ENCODE measurements around the gene APOL4.
"Not testable (repeated sequence)": the region's sequence is repeated elsewhere in the genome, so short reads cannot be mapped to it uniquely, and the experiment has no call there.

APOL4 gene

GRCh38 chr22:36229649-36230048 is 28.0 kb upstream of the APOL4 start:
- DNase-seq, result not testable (repeated sequence)

- DNase-seq, result no peak
These were observed 27.3 kb upstream of the APOL4 start for GRCh38 chr22:36228944-36229343.

DNA sequence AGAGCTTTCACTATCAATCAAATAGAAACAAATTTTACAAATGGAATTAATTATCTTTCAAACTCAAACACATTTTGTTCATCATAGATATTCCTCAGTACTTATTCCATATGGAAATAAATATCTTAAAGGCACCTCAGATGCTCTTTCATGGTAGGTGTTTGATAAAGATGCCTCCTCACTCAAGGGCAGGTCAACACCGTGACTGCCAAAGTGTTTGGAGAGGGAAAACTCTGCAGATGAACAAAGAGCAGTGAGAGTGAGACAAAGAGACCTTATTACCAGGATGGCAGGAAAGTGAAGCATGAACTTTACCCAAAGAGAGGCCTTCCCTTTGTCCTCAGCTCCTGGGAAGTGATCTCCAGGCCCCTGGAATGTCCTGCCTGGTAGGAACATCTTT is 26.8 kb upstream of the APOL4 start:
- not testable (repeated sequence) for DNase-seq

DNA sequence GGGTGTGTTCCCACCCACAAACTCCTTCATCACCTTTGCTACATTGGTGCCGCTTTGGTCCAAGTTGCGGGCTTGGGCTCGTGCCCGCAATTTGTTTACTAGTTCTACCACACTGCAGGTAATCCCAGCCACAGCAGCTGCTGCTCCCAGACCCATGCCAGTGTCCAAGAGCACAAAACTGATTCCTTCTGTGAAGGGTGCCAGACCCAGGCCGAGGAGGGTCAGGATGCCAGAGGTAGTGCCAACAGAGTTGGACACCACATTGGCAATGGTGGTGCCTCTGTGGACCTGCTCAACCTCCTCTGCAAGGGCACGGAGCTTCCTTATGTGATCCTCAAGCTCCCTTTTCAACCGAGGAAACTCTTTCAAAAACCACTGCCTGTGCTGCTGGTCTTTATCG is 26.2 kb upstream of the APOL4 start:
- DNase-seq, result no peak

DNA sequence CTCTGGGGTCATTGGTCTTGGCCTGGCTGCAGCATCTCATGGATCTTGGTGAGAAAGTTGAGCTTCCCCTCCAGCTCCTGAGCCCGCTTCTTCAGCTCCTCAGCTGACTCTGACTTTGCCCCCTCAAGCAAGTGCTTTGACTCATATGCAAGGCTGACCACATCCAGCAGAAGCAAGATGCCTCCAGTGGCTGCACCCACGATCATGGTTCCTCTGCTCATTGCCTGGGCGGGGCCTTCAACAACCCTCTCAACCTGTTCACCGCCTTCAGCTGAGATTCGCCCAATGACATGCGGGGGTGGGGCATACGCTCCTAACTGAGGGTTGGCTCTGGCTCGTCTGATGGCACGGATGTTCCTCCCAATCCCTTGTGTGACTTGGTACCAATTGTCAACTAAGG is 25.8 kb upstream of the APOL4 start:
- peak; percentile 64 for DNase-seq

DNA sequence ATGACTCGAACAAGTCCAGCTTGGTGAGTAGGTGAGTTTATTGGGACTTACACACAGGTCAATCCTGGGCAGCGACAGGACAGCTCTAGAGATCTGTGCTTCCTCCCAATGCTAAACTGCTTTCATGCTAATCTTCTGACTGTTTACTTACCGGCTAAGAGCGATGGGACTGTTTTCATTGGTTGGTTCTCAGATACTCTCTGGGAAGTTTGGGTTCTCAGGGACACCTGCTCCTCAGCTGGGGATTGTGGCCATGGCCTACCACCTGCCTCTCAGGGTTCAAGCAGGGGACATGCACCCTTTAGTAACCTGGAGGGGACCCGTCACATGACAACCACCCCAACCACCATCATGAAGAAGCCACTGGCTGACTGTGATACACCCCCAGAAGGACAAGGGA is 24.6 kb upstream of the APOL4 start:
- DNase-seq, result peak; percentile 55

- DNase-seq, result no peak
These were observed 23.8 kb upstream of the APOL4 start for GRCh38 chr22:36225333-36225922.

GRCh38 chr22:36224245-36224644 is 22.6 kb upstream of the APOL4 start:
- DNase-seq, result no peak

DNA sequence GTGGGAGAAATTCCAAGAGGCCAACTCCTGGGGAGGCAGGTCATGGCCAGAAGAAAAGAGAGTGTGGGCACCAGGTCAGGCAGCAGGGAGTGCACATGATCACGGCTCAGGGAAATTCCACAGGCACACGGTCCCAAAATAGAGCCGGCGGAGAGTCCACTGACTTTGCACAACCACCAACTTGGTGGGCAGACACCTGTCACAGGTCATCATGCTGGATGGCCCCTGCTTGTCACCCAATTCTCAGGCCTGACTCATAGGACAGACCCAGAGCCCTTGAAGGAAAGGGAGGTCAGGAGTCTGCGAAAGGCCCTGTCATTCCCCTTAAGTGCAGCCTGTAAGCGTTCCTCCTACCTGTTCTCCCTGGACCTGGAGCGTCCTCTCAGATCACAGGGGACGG is 21.9 kb upstream of the APOL4 start:
- no peak for DNase-seq

DNA sequence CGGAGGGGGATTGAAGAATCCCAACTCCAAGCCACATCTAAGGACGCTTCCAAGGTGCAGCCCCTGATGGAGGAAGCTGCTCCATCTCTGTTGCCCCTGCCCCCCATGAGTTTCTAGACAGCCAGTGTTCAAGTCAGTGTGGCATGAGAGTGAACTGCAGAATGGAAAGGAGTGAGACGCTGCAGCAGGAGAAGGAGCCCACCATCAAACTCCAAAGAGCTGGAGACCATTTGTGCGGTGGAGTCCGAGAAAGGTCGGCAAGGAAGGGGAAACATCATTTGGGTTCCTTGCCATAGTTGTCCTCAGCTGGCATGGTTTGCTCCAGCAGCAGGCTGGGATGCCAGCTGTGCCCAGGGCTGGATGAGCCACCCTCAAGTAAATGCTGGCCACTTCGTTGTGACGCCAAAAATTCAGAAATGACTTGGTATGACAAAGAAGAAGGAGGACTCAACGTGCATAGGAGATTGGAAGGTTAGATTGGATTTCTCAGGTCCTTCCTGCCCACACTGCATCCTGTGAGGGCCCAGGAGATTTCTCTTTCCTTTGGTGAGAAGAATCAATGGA is 21.4 kb upstream of the APOL4 start:
- DNase-seq, result no peak

- DNase-seq, result peak; percentile 37
These were observed 20.5 kb upstream of the APOL4 start for GRCh38 chr22:36221799-36222751.

DNA sequence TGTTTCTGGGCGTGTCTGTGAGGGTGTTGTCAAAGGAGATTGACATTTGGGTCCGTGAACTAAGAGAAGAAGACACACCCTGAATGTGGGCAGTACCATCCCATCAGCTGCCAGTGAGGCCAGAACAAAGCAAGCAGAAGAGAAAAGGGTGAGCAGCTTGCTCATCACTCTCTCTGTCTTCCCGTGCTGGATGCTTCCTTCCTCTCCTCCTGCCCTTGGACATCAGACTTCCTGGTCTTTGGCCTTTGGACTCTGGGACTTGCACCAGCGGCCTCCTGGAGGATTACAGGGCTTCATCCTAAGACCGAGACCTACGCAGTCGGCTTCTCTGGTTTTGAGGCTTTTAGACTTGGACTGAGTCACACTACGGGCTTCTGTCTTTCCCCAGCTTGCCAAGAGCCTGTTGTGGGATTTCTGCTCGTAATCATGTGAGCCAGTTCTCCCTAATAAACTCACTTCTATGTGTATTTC is 18.9 kb upstream of the APOL4 start:
- peak; percentile 45 for DNase-seq

GRCh38 chr22:36218648-36219193 is 17.1 kb upstream of the APOL4 start:
- no peak for DNase-seq

GRCh38 chr22:36215981-36216380 is 14.4 kb upstream of the APOL4 start:
- DNase-seq, result no peak

DNA sequence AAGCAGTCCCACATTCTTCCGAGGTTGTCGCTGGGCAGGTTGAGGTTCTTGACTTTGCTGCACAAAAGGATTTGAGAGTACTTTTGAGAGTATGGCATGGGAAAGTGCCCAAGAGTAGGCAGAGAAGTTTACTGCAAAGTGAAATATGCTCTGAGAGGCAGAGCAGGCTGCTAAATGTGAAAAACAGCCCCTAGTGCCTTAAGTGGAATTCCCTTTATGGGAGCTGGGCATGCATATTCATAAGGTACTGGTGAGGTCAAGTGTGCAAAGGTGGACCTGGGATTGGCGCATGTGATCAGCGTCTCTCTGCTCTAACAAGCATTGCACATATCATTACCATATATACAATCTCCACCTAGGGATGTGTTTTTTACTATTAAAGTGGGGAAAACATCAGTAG is 12.0 kb upstream of the APOL4 start:
- no peak for DNase-seq

- DNase-seq, result no peak
These were observed 11.3 kb upstream of the APOL4 start for GRCh38 chr22:36212901-36213300.

GRCh38 chr22:36211237-36211861 is 9.7 kb upstream of the APOL4 start:
- DNase-seq, result no peak

- DNase-seq, result no peak
These were observed 8.6 kb upstream of the APOL4 start for GRCh38 chr22:36210224-36210623.

DNA sequence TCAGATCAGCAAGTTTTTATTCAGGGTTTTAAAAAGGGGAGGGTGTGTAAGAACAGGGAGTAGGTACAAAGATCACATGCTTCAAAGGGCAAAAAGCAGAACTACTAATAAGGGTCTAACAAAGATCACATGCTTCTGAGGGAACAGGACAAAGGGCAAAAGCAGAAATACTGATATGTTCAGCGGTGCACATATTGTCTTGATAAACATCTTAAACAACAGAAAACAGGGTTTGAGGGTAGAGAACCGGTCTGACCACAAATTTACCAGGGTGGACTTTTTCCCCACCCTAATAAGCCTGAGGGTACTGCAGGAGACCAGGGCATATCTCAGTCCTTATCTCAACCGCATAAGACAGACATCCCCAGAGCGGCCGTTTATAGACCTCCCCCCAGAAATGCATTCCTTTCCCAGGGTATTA is 7.9 kb upstream of the APOL4 start:
- not testable (repeated sequence) for DNase-seq

- DNase-seq, result no peak
These were observed 7.3 kb upstream of the APOL4 start for GRCh38 chr22:36208914-36209313.

GRCh38 chr22:36208162-36208765 is 6.7 kb upstream of the APOL4 start:
- DNase-seq, result no peak

GRCh38 chr22:36206255-36206654 is 4.6 kb upstream of the APOL4 start:
- no peak for DNase-seq

DNA sequence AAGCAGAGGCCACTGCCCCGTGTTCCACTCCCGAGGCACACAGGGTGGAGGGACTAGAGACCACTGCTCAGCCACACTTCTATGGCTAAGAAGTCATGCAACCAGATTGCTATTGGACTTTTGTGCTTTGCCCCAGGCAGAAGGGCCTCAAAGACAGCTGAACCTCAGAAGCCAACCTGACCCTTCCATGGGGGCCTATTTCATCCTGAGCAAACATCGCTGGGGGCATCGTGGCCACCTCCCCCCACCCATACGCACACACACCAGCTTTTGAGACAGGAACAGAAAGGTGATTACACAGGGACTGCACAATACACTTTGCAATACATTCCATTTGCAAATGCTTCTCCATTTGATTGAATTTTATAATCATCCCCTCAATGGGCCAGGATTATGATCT is 4.0 kb upstream of the APOL4 start:
- DNase-seq, result not testable (repeated sequence)
